Measurements from ENCODE around the gene FAM43B. TPM values are rescaled to one million over a fixed set of nuclear protein-coding genes. Genes with fewer than 3 reads are reported as not detected.

The FAM43B gene
- polyA plus RNA-seq, 3 donors = not detected

- peaks cover 75 to 84% of the 10 kb centered on the region in 2 donors for H3K4me1 ChIP-seq (ENCODE audit: control insufficient read depth in 1 of 2, insufficient read depth in 2 of 2, low read length in 2 of 2)
- H3K9ac ChIP-seq (ENCODE audit: insufficient read depth, low read length, poor library complexity, severe bottlenecking) = no peak overlapping the region
- H3K9me3 Mint-ChIP-seq = peaks cover 0 to 2% (median 0%) of the 10 kb centered on the region in 7 donors
- H3K9me3 ChIP-seq (replicated peaks in 1 of 2; ENCODE audit: control insufficient read depth in 1 of 2, insufficient read depth in 1 of 2, low read length in 2 of 2) = no peaks in the 10 kb centered on the region
- H3K27ac ChIP-seq (ENCODE audit: low read depth in 1 of 2, low read length in 2 of 2) = peak overlapping the region in 1 of 2 donors; percentile 70
- peak overlapping the region; percentile 41 to 92 (median 83) for H3K27ac Mint-ChIP-seq
- H3K79me2 ChIP-seq (ENCODE audit: insufficient read depth, low read length) = peaks cover 86% of the 10 kb centered on the region
- H3K36me3 ChIP-seq (replicated peaks in 1 of 2; ENCODE audit: control insufficient read depth in 1 of 2, insufficient read depth in 2 of 2, low read length in 2 of 2) = peaks cover 28 to 47% of the 10 kb centered on the region in 2 donors
- H3K4me3 Mint-ChIP-seq = no peak overlapping the region
- no peak for DNase-seq
- H3K36me3 Mint-ChIP-seq = peaks cover 43 to 62% of the 10 kb centered on the region in 2 donors
- TF ChIP-seq, protein P1, sequence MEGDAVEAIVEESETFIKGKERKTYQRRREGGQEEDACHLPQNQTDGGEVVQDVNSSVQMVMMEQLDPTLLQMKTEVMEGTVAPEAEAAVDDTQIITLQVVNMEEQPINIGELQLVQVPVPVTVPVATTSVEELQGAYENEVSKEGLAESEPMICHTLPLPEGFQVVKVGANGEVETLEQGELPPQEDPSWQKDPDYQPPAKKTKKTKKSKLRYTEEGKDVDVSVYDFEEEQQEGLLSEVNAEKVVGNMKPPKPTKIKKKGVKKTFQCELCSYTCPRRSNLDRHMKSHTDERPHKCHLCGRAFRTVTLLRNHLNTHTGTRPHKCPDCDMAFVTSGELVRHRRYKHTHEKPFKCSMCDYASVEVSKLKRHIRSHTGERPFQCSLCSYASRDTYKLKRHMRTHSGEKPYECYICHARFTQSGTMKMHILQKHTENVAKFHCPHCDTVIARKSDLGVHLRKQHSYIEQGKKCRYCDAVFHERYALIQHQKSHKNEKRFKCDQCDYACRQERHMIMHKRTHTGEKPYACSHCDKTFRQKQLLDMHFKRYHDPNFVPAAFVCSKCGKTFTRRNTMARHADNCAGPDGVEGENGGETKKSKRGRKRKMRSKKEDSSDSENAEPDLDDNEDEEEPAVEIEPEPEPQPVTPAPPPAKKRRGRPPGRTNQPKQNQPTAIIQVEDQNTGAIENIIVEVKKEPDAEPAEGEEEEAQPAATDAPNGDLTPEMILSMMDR (IDR thresholded peaks at IDR 0.05) = no peak
- H3K27me3 ChIP-seq (ENCODE audit: control insufficient read depth in 2 of 2, insufficient read depth in 2 of 2, low read length in 2 of 2) = no peaks in the 10 kb centered on the region
- H3K27me3 Mint-ChIP-seq (ENCODE audit: low read depth in 3 of 3) = peaks cover 0 to 2% (median 1%) of the 10 kb centered on the region in 3 donors
- H3K4me2 ChIP-seq (replicated peaks; ENCODE audit: extremely low read depth, low read length, poor library complexity, severe bottlenecking) = no peak overlapping the region
- intact Hi-C loops (cut with micrococcal nuclease) = no loop called here
- WGBS (ENCODE audit: insufficient coverage) = 92% methylated on average over 7 of the region's 14 CpGs
- H4K20me1 ChIP-seq (ENCODE audit: insufficient read depth, low read length) = peaks cover 46% of the 10 kb centered on the region
- peaks cover 89% of the 10 kb centered on the region for H3K4me1 Mint-ChIP-seq
- H2AFZ ChIP-seq (ENCODE audit: insufficient read depth, low read depth, low read length, poor library complexity, severe bottlenecking) = no peak overlapping the region
- no peak overlapping the region for H3K4me3 ChIP-seq (replicated peaks in 1 of 3; ENCODE audit: low read depth in 2 of 3, low read length in 3 of 3)
These were observed 42.4 kb downstream of the FAM43B start for GRCh38 chr1:20594746-20595145.

DNA sequence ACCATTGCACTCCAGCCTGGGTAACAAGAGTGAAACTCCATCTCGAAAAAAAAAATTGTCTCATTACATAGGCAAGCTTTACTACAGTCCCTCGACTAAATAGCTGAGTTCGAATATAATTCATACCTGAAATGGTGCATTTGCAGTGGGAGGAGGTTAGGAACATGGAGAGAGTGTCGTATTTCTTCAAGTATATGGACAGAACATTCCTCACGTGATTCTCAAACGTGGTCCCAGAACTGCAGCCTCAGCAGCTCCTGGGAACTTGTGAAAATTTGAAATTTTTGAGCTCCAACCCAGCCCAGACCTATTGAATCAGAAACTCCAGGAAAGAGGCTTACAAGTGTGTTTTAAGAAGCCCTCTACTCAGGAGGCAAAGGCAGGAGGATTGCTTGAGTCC, 43.7 kb downstream of the FAM43B start:
- peaks cover 0 to 2% (median 1%) of the 10 kb centered on the region in 3 donors for H3K27me3 Mint-ChIP-seq (ENCODE audit: low read depth in 3 of 3)
- Histone ChIP-seq H3K27me3 (ENCODE audit: control insufficient read depth in 2 of 2, insufficient read depth in 2 of 2, low read length in 2 of 2) (no peaks in the 10 kb centered on the region), H3K4me2 (replicated peaks; ENCODE audit: extremely low read depth, low read length, poor library complexity, severe bottlenecking) (peak overlapping the region; percentile 39), H2AFZ (ENCODE audit: insufficient read depth, low read depth, low read length, poor library complexity, severe bottlenecking) (no peak overlapping the region), H3K79me2 (ENCODE audit: insufficient read depth, low read length) (peaks cover 89% of the 10 kb centered on the region), H3K4me3 (replicated peaks in 1 of 3; ENCODE audit: low read depth in 2 of 3, low read length in 3 of 3) (no peak overlapping the region), H3K36me3 (replicated peaks in 1 of 2; ENCODE audit: control insufficient read depth in 1 of 2, insufficient read depth in 2 of 2, low read length in 2 of 2) (peaks cover 28 to 58% of the 10 kb centered on the region in 2 donors), H3K4me1 (ENCODE audit: control insufficient read depth in 1 of 2, insufficient read depth in 2 of 2, low read length in 2 of 2) (peaks cover 73 to 84% of the 10 kb centered on the region in 2 donors), H4K20me1 (ENCODE audit: insufficient read depth, low read length) (peaks cover 41% of the 10 kb centered on the region), H3K9me3 (replicated peaks in 1 of 2; ENCODE audit: control insufficient read depth in 1 of 2, insufficient read depth in 1 of 2, low read length in 2 of 2) (no peaks in the 10 kb centered on the region), H3K9ac (ENCODE audit: insufficient read depth, low read length, poor library complexity, severe bottlenecking) (no peak overlapping the region), H3K27ac (ENCODE audit: low read depth in 1 of 2, low read length in 2 of 2) (peak overlapping the region; percentile 58 to 66)
- intact Hi-C loops (cut with micrococcal nuclease) = no loop called here
- peak overlapping the region; percentile 19 to 87 (median 76) for H3K27ac Mint-ChIP-seq
- TF ChIP-seq, protein P1 (IDR thresholded peaks at IDR 0.05) = no peak
- no peak overlapping the region for H3K4me3 Mint-ChIP-seq
- H3K36me3 Mint-ChIP-seq = peaks cover 53 to 75% of the 10 kb centered on the region in 2 donors
- peaks cover 0 to 2% (median 0%) of the 10 kb centered on the region in 7 donors for H3K9me3 Mint-ChIP-seq
- no CpG with 5 or more reads among the region's 6 CpGs for WGBS (ENCODE audit: insufficient coverage)
- DNase-seq = no peak
- peaks cover 89% of the 10 kb centered on the region for H3K4me1 Mint-ChIP-seq
